ENCODE data around the gene PUM1. TPM values are rescaled to one million over a fixed set of nuclear protein-coding genes. Genes with fewer than 3 reads are reported as not detected.

Gene PUM1
- polyA plus RNA-seq, 1 donor from 2014 or later: 88.0 TPM

DNA sequence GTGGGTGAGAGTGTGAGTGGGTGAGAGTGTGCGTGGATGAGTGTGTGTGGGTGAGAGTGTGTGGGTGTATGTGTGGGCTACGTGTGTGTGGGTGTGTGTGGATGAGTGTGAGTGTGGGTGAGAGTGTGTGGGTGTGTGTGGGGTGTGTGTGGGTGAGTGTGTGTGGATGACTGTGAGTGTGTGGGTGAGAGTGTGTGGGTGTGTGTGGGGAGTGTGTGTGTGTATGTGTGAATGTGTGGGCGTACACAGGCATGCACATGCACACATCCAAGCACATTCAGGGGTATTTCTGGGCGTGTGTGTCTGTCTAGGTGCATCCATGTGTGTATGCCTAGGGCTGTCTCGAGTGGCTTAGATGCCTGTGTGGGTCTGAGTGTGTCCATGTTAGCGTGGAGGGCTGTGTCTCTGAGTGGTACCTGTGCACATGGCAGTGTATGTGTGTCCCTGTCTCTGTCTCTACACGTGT is 171.0 kb downstream of the PUM1 start:
- Mint-ChIP-seq H3K36me3 (peaks cover 3% of the 10 kb centered on the region), H3K9me3 (no peaks in the 10 kb centered on the region), H3K27me3 (peaks cover 18% of the 10 kb centered on the region), H3K4me3 (no peak overlapping the region), H3K4me1 (peaks cover 3 to 7% (median 6%) of the 10 kb centered on the region in 3 donors), H3K27ac (no peak overlapping the region)

DNA sequence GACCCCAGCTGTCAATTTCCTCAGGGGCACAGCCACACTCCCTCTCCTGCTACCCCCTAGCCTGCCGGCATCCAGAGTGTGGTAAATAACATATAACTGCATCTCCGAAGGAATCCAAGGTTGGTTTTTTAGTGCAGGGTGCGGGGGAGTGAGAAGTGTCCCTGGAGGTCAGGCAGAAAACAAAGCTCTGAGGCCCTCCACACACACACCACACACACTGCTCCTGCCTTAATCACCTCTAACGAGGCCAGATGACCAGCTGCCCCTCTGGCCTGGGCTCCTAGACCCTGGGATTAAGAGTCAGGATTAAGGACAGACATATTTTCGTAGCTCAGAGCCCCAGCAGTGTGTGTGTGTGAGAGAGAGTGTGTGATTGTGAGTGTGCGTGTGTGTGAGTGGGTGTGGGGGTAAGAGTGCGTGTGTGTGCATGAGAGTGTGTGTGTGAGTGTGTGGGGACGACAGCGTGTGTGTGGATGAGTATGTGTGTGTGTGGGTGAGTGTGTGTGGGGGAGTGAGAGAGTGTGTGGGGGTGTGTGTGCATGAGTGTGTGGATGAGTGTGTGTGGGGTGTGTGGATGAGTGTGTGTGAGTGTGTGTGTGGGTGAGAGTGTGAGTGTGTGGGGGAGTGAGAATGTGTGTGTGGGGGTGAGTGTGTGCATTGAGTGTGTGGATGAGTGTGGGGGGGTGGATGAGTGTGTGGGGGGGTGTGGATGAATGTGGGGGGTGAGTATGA is 171.6 kb downstream of the PUM1 start:
- peaks cover 2 to 6% (median 6%) of the 10 kb centered on the region in 3 donors for H3K4me1 Mint-ChIP-seq
- H3K9me3 Mint-ChIP-seq: no peaks in the 10 kb centered on the region
- peak overlapping the region in 1 of 3 donors; percentile 37 for H3K27ac Mint-ChIP-seq
- peaks cover 18% of the 10 kb centered on the region for H3K27me3 Mint-ChIP-seq
- no peak overlapping the region for H3K4me3 Mint-ChIP-seq
- H3K36me3 Mint-ChIP-seq: peaks cover 3% of the 10 kb centered on the region

DNA sequence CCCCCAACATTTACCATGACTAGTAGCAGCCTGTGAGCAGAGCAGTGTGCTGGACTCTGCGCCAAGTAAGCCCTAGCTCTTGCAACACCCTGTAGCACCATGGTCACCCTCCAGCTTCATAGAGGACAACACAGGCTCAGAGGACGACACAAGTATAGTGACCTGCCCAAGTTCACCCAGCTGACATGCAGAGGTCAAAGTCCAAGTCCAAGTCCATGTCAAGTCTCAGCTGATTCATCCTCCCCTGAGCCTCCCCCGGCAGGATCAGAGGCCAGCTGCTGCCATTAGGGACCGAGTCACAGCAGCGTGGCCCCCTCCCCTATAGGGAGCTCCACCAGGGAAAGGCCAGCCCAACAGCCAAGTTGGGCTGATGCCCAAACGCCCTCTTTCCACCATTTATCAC is 172.8 kb downstream of the PUM1 start:
- peaks cover 3% of the 10 kb centered on the region for H3K36me3 Mint-ChIP-seq
- peaks cover 2 to 6% (median 6%) of the 10 kb centered on the region in 3 donors for H3K4me1 Mint-ChIP-seq
- no peak overlapping the region for H3K4me3 Mint-ChIP-seq
- H3K27me3 Mint-ChIP-seq: peaks cover 20% of the 10 kb centered on the region
- no peak overlapping the region for H3K27ac Mint-ChIP-seq
- no peaks in the 10 kb centered on the region for H3K9me3 Mint-ChIP-seq

DNA sequence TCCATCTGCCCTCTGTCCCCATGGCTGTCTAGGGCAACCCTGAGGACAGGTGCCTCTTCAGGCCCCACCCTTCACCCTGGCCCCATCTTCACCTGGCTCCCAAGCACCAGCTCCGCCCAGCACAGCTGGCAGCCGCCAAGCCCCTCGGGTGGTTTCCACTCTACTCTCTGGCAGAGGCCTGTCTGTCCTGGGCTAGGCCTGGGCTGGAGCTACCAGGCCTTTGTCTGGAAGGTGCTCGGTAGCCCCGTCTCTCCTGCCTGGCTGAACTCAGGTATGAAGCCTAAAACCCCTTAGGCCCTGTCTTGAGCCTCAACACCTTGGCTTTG is 174.3 kb downstream of the PUM1 start:
- Mint-ChIP-seq H3K27me3 (peaks cover 26% of the 10 kb centered on the region), H3K4me3 (no peak overlapping the region), H3K27ac (no peak overlapping the region), H3K4me1 (peaks cover 2 to 6% (median 6%) of the 10 kb centered on the region in 3 donors), H3K9me3 (no peaks in the 10 kb centered on the region), H3K36me3 (peaks cover 3% of the 10 kb centered on the region)

DNA sequence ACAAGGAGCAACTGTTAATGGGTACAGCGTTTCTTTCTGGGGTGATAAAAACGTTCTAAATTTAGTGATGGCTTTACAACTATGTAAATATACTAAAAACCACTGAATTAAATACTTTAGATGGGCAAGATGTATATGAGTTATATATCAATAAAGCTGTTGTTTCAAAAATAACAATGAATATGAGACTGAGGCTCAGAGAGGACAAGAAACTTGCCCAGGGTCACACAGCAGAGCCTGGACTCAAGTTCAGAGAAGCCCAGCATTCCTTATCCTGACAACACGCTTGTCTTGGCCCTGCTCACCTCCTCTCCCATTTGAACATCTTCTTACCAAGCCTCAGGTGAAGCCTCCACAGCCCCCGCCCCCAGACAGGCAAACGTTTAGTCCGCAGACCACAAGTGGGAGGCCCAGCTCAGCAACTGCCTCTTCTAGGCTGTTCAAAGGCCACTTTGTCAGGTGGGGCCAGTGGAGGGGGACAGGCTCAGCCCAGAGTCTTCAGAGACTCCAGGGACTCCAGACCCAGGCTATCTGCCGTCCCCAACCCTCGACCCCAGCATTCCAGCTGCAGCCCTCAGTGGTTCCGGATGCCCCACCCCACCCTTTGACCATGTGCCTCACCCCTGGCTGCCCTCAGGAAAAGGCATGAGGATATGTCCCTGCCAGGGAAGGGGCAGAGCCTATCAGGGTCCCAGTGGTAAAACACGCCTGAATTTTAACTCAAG is 174.9 kb downstream of the PUM1 start:
- Mint-ChIP-seq H3K27ac (no peak overlapping the region), H3K9me3 (no peaks in the 10 kb centered on the region), H3K4me3 (no peak overlapping the region), H3K36me3 (peaks cover 3% of the 10 kb centered on the region), H3K4me1 (peaks cover 2 to 7% (median 6%) of the 10 kb centered on the region in 3 donors), H3K27me3 (peaks cover 29% of the 10 kb centered on the region)

DNA sequence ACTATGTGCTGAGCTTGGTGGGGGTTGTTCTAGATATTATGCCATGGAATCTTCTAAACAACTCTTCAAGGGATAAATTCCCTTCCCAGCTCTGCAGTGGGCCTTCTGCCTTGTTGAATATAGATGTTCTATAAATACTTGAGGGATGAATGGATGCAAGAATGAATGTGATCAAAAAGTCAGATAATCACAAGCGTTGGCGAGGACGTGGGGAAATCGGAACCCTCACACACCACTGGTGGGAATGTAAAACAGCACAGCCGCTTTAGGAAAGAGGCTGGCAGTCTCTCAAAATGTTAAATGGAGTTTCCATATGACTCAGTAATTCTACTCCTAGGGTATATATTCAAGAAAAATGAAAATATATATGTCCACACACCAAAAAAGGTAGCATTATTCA is 176.0 kb downstream of the PUM1 start:
- H3K36me3 Mint-ChIP-seq: peaks cover 3% of the 10 kb centered on the region
- no peak overlapping the region for H3K27ac Mint-ChIP-seq
- H3K4me1 Mint-ChIP-seq: peaks cover 2 to 7% (median 6%) of the 10 kb centered on the region in 3 donors
- H3K9me3 Mint-ChIP-seq: no peaks in the 10 kb centered on the region
- H3K4me3 Mint-ChIP-seq: no peak overlapping the region
- peaks cover 32% of the 10 kb centered on the region for H3K27me3 Mint-ChIP-seq

DNA sequence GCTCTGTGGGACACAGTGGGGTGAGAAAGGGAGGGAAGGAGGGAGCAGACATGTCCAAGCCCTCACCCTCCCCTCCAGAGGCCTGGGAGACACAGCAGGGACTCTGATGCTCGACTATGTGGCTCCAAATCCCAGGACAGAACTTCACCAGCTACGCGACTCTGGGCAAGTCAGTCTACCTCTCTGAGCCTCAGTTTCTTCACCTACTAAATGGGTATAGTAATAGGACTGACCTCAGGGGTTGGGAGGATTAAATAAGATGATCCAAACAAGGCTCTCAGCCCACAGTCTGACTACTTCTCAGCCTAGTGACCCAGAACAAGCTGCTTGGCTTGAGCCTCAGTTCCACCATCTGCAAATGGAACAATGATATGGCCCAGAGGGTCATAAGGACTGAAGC is 176.5 kb downstream of the PUM1 start:
- peaks cover under 1% of the 10 kb centered on the region for H3K36me3 Mint-ChIP-seq
- peaks cover 33% of the 10 kb centered on the region for H3K27me3 Mint-ChIP-seq
- H3K4me3 Mint-ChIP-seq: no peak overlapping the region
- H3K4me1 Mint-ChIP-seq: peaks cover 2 to 7% (median 6%) of the 10 kb centered on the region in 3 donors
- no peaks in the 10 kb centered on the region for H3K9me3 Mint-ChIP-seq
- no peak overlapping the region for H3K27ac Mint-ChIP-seq

DNA sequence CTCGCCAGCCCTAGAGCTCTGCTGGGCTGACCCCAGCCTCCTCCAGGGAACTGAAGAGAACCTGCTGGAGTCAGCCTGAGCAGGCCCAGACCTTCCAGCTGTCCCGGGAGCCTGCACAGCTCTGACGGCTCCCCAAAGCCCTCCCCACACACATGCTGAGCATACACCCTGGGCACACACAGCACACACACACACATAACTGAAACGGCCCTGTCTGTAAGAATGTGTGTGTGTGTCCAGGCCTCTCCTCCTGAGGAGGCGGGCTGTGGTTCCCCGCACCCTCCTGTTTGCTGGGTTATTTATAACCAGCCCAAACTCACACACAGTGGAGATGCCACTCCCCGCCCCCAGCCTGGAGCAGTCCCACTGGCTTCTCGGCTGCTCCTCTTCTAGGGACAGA is 177.1 kb downstream of the PUM1 start:
- peak overlapping the region in 1 of 3 donors; percentile 7 for H3K27ac Mint-ChIP-seq
- no peaks in the 10 kb centered on the region for H3K36me3 Mint-ChIP-seq
- H3K4me3 Mint-ChIP-seq: no peak overlapping the region
- H3K9me3 Mint-ChIP-seq: no peaks in the 10 kb centered on the region
- peaks cover 35% of the 10 kb centered on the region for H3K27me3 Mint-ChIP-seq
- peaks cover 2 to 7% (median 6%) of the 10 kb centered on the region in 3 donors for H3K4me1 Mint-ChIP-seq

DNA sequence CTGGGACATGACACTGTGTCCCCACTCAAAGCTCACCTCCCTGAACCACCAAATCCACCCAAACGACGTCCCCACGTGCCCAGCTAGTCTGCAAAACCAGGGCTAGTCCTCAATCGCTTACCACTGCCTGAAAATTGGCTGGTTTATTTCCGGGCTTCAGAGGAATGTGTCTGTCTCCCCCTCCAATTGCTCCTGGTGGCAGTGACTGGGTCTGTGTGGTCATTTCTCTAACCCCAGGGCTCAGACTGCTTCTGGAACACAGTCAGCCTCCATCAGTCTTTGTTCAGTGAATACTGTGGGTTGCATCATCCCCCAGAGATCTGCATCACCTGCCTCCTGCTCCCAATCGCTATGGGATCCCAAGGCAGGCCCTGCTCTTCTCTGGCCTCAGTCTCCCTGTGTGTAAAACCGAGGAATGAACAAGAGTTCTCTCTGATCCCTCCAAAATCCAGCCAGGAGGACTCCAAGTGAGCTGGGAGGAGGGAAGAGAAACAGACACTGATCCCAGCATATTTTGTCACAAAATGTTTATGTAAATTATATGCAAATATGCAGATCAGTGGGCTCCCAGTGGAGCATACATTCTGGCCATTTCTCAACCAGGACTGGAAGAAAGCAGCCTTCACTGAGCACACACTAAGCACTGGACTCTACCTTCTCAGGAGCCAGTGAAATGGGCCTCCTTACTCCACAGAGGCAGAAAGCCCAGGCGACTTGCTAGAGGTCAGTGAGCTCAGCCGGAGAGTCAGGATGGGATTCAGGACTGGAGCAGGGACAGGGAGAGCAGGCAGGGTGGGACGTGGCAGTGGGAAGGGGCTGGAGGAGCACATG is 177.8 kb downstream of the PUM1 start:
- H3K27ac Mint-ChIP-seq: peak overlapping the region in 1 of 3 donors; percentile 46
- no peaks in the 10 kb centered on the region for H3K36me3 Mint-ChIP-seq
- H3K4me1 Mint-ChIP-seq: peaks cover 2 to 7% (median 6%) of the 10 kb centered on the region in 3 donors
- peak overlapping the region in 1 of 4 donors; percentile 52 for H3K4me3 Mint-ChIP-seq
- peaks cover 32% of the 10 kb centered on the region for H3K27me3 Mint-ChIP-seq
- H3K9me3 Mint-ChIP-seq: no peaks in the 10 kb centered on the region

DNA sequence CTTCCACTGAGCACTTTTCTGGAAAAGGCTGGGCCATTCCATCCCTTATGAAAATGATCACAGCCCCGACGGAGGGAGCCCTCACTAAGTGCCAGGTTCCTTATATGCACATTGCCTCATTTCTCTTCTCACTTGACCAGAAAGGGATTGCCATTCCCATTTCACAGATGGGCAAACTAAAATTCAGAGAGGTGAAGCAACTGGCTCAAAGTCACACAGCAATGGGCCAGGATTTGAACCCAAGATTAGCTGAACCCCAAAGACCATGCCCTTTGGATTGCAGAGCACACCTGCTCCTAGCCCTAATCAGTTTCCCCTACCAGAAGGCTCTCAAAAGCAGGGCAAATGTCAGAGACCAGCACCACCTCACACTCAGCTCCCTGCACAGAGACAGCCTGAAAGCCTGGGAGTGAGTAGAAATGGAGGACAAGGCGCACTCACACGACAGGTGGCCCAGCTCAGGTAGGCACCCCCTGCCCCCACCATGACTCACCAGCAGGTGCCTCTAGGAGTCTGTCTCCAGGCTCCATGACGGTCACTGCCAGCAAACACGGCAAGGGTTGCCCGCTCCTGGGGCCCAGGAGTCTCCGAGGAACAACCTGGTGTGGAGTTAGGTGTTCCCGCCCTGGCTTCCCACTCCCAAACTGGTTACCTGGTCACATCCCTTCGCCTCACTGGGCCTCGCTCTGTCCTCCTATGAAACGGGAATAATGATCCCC is 178.6 kb downstream of the PUM1 start:
- H3K4me1 Mint-ChIP-seq: peaks cover 6 to 9% (median 6%) of the 10 kb centered on the region in 3 donors
- H3K36me3 Mint-ChIP-seq: no peaks in the 10 kb centered on the region
- H3K27me3 Mint-ChIP-seq: peaks cover 26% of the 10 kb centered on the region
- peak overlapping the region in 1 of 3 donors; percentile 46 for H3K27ac Mint-ChIP-seq
- peak overlapping the region in 1 of 4 donors; percentile 37 for H3K4me3 Mint-ChIP-seq
- H3K9me3 Mint-ChIP-seq: no peaks in the 10 kb centered on the region

DNA sequence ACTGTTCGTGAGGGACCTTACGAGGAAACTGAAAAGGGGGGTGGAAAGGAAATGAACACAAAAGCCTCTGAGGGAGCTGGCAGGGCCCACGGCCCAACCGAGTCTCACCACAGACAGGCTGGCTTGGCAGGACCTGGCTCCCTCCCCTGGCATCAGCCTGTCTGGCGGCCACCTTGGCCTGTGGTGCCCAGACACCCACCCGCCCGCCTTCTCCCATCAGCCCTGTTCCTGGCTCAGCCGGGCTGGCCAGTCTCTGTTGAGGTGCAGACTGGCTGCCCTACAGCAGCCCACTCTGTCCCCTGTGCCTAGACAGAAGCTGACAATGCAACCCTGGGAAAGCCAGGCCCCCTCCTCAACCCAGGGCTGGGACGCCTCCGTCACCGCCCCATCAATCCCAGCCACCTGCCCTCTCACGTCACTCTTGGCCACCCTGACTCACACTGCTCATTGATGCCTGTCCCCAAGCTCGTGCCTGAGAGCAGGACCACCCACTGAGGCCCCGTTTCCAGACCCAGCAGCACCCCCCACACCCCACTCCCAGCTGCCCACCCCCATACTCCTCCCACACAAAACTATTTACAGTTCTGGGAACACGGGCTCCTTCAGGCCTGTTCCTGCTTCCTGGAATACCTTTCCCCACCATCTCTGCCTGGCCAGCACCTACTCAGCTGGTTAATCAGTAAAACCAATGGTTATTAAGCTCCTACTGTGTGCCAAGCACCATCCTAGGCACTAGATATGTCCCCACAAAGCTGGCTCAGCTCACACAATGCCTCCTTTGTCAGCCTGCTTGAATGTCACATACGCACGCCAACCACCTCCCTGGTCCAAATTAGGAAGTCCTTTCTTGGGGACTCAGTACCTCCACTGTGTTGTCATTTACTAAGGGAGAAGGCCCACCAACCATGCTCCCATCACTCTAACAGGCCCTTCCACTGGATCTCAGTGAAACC is 179.7 kb downstream of the PUM1 start:
- H3K27me3 Mint-ChIP-seq: peaks cover 25% of the 10 kb centered on the region
- H3K4me1 Mint-ChIP-seq: peaks cover 12 to 16% (median 15%) of the 10 kb centered on the region in 3 donors

DNA sequence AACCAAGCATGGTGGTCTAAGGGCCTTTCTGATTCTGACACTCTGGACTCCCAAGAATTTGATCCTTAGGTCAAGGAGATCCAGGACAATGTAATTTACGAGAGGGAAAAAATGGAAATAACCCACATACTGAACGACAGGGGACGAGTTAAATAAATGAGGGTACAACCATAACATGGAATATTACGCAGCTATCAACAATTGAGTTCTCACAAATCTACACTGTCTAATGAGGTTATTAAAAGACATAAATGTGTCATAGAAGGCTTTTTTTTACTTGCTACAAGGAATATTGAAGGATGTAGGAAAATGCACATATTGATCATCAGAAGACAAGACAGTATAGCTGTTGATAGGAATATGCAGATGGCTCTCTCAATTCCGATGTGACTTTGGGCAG is 180.8 kb downstream of the PUM1 start:
- Mint-ChIP-seq H3K9me3 (no peaks in the 10 kb centered on the region), H3K27me3 (peaks cover 25% of the 10 kb centered on the region)

More for the DNA sequence above, 179.7 kb downstream of the PUM1 start:
- Mint-ChIP-seq H3K36me3 (no peaks in the 10 kb centered on the region), H3K27ac (no peak overlapping the region), H3K9me3 (no peaks in the 10 kb centered on the region), H3K4me3 (peak overlapping the region in 1 of 4 donors; percentile 64)

DNA sequence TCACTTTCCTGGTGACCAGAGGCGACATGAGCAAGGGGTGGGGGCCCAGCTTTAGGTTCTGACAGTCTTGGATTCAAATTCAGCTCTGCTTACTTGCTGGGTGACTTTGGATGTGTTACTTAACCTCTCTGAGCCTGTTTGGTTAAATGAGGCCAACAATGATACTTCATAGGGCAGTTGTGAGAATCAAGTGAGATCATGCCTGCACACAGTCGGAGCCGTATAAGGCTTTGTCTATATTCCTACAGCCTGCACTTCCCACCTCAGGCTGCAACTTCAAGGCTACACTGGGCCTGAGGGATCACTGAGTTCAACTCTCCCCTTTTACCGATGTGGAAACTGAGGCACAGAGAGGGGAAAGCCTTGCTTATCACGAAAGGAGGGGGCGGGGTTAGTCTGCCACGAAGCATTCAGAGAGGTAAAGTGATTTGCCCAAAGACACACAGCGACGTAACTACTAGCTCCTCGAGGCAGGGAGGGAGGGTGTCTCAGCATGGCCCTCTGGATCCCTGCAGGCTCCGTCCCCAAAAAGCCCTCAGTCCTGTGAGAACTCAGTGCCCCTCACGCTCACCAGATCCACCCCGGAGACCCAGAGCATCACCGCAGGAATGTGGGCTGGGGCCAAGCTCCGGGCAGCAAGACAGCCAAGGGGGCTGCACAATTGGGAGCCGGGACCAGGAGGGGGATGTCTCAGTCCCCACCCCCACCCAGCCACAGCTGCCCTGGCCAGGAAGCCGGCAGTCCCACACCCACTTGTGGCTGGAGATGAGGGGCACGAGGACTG is 181.9 kb downstream of the PUM1 start:
- Mint-ChIP-seq H3K27ac (no peak overlapping the region), H3K9me3 (no peaks in the 10 kb centered on the region), H3K4me1 (peaks cover 5 to 20% (median 17%) of the 10 kb centered on the region in 3 donors), H3K4me3 (no peak overlapping the region), H3K36me3 (no peaks in the 10 kb centered on the region), H3K27me3 (peaks cover 24% of the 10 kb centered on the region)

More for the DNA sequence above, 180.8 kb downstream of the PUM1 start:
- H3K36me3 Mint-ChIP-seq: no peaks in the 10 kb centered on the region
- peak overlapping the region in 1 of 3 donors; percentile 9 for H3K27ac Mint-ChIP-seq
- peaks cover 5 to 17% (median 17%) of the 10 kb centered on the region in 3 donors for H3K4me1 Mint-ChIP-seq
- H3K4me3 Mint-ChIP-seq: no peak overlapping the region

All from IgD-negative memory B cell (primary cell).